ENCODE measurements around the gene GPR68. TPM values are rescaled to one million over a fixed set of nuclear protein-coding genes. Genes with fewer than 3 reads are reported as not detected.

Gene GPR68
- total and polyA plus RNA-seq, 2 experiments from 2014 or later: 0.19 to 0.35 TPM

DNA sequence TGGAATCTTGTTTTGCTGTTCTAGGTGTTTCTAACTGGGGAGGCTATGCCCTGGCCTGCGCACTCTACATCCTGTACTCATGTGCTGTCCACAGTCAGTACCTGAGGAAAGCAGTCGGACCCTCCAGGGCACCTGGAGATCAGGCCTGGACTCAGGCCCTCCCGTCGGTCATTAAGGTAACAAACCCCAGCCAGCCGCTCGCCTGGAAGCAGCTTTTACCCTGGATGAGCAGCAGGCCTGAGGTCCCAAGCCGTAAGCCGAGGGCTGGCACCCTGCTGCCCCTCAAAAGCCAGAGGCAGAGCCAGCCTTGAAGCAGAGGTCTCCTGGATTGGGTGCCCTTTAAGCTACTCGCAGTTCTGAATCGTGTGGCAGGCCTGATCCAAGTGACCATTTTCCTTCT lies 29.1 kb downstream of the GPR68 start:
- H3K4me1 ChIP-seq (ENCODE audit: insufficient read depth): no peaks in the 10 kb centered on the region
- no peaks in the 10 kb centered on the region; the same call in none of the 2 replicates for H3K36me3 ChIP-seq (ENCODE audit: insufficient read depth)
- TF ChIP-seq POLR2AphosphoS5 (IDR thresholded peaks at IDR 0.05; ENCODE audit: low read depth) (no peak), EZH2 (IDR thresholded peaks at IDR 0.05; ENCODE audit: low read depth, unreplicated experiment) (no peak), CREB1 (CRISPR knock-in tag; IDR thresholded peaks at IDR 0.05; ENCODE audit: low read depth) (no peak)
- H3K36me3 Mint-ChIP-seq (ENCODE audit: low read depth): peaks cover 20% of the 10 kb centered on the region
- no peak for DNase-seq (ENCODE audit: low spot score)
- no peak overlapping the region for H3K4me2 ChIP-seq
- H3K27me3 Mint-ChIP-seq (ENCODE audit: insufficient read depth, low read depth, poor library complexity): peaks cover 2% of the 10 kb centered on the region
- no peak overlapping the region for H2AFZ ChIP-seq
- no peak overlapping the region for H3K4me3 Mint-ChIP-seq
- H4K20me1 ChIP-seq (replicated peaks; ENCODE audit: insufficient read depth): no peaks in the 10 kb centered on the region
- no peak for ATAC-seq
- no peaks in the 10 kb centered on the region for H3F3A ChIP-seq (replicated peaks; ENCODE audit: low read depth)
- H3K27me3 ChIP-seq (ENCODE audit: insufficient read depth): no peaks in the 10 kb centered on the region
- H3K27ac Mint-ChIP-seq: no peak overlapping the region
- no peaks in the 10 kb centered on the region for H3K9me2 ChIP-seq (ENCODE audit: insufficient read depth)
- H3K79me2 ChIP-seq (replicated peaks; ENCODE audit: insufficient read depth): no peaks in the 10 kb centered on the region
- no peaks in the 10 kb centered on the region for H3K9me3 Mint-ChIP-seq
- no peak overlapping the region for H3K4me3 ChIP-seq
- peaks cover 5% of the 10 kb centered on the region; the same call in 1 of the 3 replicates for H3K4me1 Mint-ChIP-seq
- no peak overlapping the region for H3K27ac ChIP-seq (ENCODE audit: low read depth)

DNA sequence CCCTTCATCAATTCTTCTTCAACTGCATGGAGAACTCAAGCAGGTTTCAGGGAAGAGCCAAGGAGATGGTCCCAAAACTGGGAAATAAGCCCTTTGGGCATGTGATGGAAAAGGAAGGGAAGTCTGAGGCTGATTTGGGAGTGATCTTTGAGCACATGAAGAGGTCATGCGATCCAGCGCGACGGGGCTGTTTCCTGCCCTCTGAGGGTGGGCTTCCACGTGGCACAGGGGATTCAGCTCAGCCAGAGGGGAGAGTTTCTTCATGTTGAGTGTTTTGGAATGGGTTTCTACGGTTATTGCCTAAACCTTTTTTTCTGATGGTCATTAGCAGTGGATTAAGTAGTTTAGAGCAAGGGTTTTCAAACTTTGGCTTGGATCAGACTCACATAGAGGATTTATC lies 30.2 kb downstream of the GPR68 start:
- H3K4me3 Mint-ChIP-seq: no peak overlapping the region

More for the DNA sequence above, 30.2 kb downstream of the GPR68 start:
- DNase-seq (ENCODE audit: low spot score) (no peak), ATAC-seq (no peak)
- TF ChIP-seq EZH2phosphoT487 (IDR thresholded peaks at IDR 0.05; ENCODE audit: unreplicated experiment): no peak
- no peak for TF ChIP-seq NANOG (IDR thresholded peaks at IDR 0.05; ENCODE audit: borderline replicate concordance)
- TF ChIP-seq ZNF114 (CRISPR knock-in tag; IDR thresholded peaks at IDR 0.05): no peak
- TF ChIP-seq, protein P1, sequence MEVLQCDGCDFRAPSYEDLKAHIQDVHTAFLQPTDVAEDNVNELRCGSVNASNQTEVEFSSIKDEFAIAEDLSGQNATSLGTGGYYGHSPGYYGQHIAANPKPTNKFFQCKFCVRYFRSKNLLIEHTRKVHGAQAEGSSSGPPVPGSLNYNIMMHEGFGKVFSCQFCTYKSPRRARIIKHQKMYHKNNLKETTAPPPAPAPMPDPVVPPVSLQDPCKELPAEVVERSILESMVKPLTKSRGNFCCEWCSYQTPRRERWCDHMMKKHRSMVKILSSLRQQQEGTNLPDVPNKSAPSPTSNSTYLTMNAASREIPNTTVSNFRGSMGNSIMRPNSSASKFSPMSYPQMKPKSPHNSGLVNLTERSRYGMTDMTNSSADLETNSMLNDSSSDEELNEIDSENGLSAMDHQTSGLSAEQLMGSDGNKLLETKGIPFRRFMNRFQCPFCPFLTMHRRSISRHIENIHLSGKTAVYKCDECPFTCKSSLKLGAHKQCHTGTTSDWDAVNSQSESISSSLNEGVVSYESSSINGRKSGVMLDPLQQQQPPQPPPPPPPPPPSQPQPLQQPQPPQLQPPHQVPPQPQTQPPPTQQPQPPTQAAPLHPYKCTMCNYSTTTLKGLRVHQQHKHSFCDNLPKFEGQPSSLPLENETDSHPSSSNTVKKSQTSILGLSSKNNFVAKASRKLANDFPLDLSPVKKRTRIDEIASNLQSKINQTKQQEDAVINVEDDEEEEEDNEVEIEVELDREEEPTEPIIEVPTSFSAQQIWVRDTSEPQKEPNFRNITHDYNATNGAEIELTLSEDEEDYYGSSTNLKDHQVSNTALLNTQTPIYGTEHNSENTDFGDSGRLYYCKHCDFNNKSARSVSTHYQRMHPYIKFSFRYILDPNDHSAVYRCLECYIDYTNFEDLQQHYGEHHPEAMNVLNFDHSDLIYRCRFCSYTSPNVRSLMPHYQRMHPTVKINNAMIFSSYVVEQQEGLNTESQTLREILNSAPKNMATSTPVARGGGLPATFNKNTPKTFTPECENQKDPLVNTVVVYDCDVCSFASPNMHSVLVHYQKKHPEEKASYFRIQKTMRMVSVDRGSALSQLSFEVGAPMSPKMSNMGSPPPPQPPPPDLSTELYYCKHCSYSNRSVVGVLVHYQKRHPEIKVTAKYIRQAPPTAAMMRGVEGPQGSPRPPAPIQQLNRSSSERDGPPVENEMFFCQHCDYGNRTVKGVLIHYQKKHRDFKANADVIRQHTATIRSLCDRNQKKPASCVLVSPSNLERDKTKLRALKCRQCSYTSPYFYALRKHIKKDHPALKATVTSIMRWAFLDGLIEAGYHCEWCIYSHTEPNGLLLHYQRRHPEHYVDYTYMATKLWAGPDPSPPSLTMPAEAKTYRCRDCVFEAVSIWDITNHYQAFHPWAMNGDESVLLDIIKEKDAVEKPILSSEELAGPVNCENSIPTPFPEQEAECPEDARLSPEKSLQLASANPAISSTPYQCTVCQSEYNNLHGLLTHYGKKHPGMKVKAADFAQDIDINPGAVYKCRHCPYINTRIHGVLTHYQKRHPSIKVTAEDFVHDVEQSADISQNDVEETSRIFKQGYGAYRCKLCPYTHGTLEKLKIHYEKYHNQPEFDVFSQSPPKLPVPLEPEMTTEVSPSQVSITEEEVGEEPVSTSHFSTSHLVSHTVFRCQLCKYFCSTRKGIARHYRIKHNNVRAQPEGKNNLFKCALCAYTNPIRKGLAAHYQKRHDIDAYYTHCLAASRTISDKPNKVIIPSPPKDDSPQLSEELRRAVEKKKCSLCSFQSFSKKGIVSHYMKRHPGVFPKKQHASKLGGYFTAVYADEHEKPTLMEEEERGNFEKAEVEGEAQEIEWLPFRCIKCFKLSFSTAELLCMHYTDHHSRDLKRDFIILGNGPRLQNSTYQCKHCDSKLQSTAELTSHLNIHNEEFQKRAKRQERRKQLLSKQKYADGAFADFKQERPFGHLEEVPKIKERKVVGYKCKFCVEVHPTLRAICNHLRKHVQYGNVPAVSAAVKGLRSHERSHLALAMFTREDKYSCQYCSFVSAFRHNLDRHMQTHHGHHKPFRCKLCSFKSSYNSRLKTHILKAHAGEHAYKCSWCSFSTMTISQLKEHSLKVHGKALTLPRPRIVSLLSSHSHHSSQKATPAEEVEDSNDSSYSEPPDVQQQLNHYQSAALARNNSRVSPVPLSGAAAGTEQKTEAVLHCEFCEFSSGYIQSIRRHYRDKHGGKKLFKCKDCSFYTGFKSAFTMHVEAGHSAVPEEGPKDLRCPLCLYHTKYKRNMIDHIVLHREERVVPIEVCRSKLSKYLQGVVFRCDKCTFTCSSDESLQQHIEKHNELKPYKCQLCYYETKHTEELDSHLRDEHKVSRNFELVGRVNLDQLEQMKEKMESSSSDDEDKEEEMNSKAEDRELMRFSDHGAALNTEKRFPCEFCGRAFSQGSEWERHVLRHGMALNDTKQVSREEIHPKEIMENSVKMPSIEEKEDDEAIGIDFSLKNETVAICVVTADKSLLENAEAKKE (CRISPR knock-in tag; IDR thresholded peaks at IDR 0.05): no peak
- no peak for TF ChIP-seq ZNF331 (CRISPR knock-in tag; IDR thresholded peaks at IDR 0.05; ENCODE audit: low read depth)
- TF ChIP-seq CREB1 (CRISPR knock-in tag; IDR thresholded peaks at IDR 0.05; ENCODE audit: low read depth): no peak
- no peak for TF ChIP-seq EZH2 (IDR thresholded peaks at IDR 0.05; ENCODE audit: low read depth, unreplicated experiment)
- Mint-ChIP-seq H3K36me3 (ENCODE audit: low read depth) (peaks cover 23% of the 10 kb centered on the region), H3K4me1 (peaks cover 5% of the 10 kb centered on the region; the same call in 1 of the 3 replicates), H3K27ac (no peak overlapping the region), H3K9me3 (no peaks in the 10 kb centered on the region), H3K27me3 (ENCODE audit: insufficient read depth, low read depth, poor library complexity) (no peaks in the 10 kb centered on the region)
- Histone ChIP-seq H3K9me2 (ENCODE audit: insufficient read depth) (no peaks in the 10 kb centered on the region), H2AFZ (no peak overlapping the region), H3K27me3 (ENCODE audit: insufficient read depth) (no peaks in the 10 kb centered on the region), H3K4me2 (no peak overlapping the region), H3K36me3 (ENCODE audit: insufficient read depth) (no peaks in the 10 kb centered on the region; the same call in none of the 2 replicates), H3K79me2 (replicated peaks; ENCODE audit: insufficient read depth) (no peaks in the 10 kb centered on the region), H3K27ac (ENCODE audit: low read depth) (no peak overlapping the region), H3K4me1 (ENCODE audit: insufficient read depth) (no peaks in the 10 kb centered on the region), H3F3A (replicated peaks; ENCODE audit: low read depth) (no peaks in the 10 kb centered on the region), H3K4me3 (no peak overlapping the region), H4K20me1 (replicated peaks; ENCODE audit: insufficient read depth) (no peaks in the 10 kb centered on the region)

Measured in GM23338 (cell line).